ENCODE results near the gene STBD1. TPM values are rescaled to one million over a fixed set of nuclear protein-coding genes. Genes with fewer than 3 reads are reported as not detected.

The STBD1 gene
- total and polyA plus RNA-seq, 9 of the 15 experiments (the other 6 are each of a cell fraction or from before 2014, with no cell fraction given): 0.08 to 0.64 (median 0.27) TPM; not detected in 2

DNA sequence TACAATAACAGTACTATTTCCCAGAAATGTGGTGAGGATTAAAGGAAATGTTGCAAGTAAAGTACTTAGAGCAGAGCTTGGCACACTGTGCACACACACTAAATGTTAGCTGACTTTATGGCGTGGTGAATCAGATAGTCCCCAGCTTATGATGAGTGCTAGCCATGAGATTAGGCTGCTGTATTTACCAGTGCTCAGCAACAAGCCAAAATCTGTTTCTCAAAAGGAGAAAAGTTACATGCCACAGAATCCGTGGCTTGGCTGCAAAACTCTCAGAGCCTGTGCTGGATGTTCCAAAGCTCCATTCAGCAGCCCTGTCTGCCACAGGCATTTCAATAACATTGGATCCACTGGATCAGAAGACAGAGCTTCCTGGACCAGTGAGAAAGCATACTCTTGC, 12.8 kb upstream of the STBD1 start:
- peaks cover 0 to 11% of the 10 kb centered on the region in 2 experiments; a peak in 3 of 5 replicates for H3K4me1 ChIP-seq (replicated peaks in 1 of 2; ENCODE audit: control insufficient read depth in 2 of 2, insufficient read depth in 2 of 2, low read length in 2 of 2)
- POLR2A ChIA-PET: interaction anchor here (1.5 kb wide), 1 partner anchor 13 kb away, joined by 4 read pairs; no protein-coding TSS in a partner anchor
- peaks cover 13% of the 10 kb centered on the region for H3K9me3 ChIP-seq (replicated peaks; ENCODE audit: control insufficient read depth, insufficient read depth, low read depth, low read length)
- H3K36me3 ChIP-seq (ENCODE audit: control insufficient read depth, insufficient read depth, low read length): no peaks in the 10 kb centered on the region
- H3K79me2 ChIP-seq (ENCODE audit: control insufficient read depth, insufficient read depth, low read length): no peaks in the 10 kb centered on the region
- peak overlapping the region in 1 of 2 experiments; percentile 22; a peak in 1 of 4 replicates for H3K9ac ChIP-seq (ENCODE audit: insufficient read depth in 1 of 2, low read depth in 2 of 2, low read length in 2 of 2)
- no peaks in the 10 kb centered on the region for H3K27me3 ChIP-seq (ENCODE audit: control insufficient read depth in 2 of 2, insufficient read depth in 2 of 2, low read length in 2 of 2)
- intact Hi-C loops (cut with micrococcal nuclease) (no loop called here), in situ Hi-C loops (cut with MboI) (no loop called here)
- ATAC-seq: peak; percentile 29; the same call in 1 of the 3 replicates
- H3K4me2 ChIP-seq (ENCODE audit: insufficient read depth, low read length): no peak overlapping the region
- no peaks in the 10 kb centered on the region for H3K9me1 ChIP-seq (ENCODE audit: control insufficient read depth, insufficient read depth, low read length)
- CTCF ChIA-PET (ENCODE audit: low intra/inter-chr PET ratio): no interaction called here
- no peak overlapping the region for H3K4me3 ChIP-seq
- TF ChIP-seq, protein P1, sequence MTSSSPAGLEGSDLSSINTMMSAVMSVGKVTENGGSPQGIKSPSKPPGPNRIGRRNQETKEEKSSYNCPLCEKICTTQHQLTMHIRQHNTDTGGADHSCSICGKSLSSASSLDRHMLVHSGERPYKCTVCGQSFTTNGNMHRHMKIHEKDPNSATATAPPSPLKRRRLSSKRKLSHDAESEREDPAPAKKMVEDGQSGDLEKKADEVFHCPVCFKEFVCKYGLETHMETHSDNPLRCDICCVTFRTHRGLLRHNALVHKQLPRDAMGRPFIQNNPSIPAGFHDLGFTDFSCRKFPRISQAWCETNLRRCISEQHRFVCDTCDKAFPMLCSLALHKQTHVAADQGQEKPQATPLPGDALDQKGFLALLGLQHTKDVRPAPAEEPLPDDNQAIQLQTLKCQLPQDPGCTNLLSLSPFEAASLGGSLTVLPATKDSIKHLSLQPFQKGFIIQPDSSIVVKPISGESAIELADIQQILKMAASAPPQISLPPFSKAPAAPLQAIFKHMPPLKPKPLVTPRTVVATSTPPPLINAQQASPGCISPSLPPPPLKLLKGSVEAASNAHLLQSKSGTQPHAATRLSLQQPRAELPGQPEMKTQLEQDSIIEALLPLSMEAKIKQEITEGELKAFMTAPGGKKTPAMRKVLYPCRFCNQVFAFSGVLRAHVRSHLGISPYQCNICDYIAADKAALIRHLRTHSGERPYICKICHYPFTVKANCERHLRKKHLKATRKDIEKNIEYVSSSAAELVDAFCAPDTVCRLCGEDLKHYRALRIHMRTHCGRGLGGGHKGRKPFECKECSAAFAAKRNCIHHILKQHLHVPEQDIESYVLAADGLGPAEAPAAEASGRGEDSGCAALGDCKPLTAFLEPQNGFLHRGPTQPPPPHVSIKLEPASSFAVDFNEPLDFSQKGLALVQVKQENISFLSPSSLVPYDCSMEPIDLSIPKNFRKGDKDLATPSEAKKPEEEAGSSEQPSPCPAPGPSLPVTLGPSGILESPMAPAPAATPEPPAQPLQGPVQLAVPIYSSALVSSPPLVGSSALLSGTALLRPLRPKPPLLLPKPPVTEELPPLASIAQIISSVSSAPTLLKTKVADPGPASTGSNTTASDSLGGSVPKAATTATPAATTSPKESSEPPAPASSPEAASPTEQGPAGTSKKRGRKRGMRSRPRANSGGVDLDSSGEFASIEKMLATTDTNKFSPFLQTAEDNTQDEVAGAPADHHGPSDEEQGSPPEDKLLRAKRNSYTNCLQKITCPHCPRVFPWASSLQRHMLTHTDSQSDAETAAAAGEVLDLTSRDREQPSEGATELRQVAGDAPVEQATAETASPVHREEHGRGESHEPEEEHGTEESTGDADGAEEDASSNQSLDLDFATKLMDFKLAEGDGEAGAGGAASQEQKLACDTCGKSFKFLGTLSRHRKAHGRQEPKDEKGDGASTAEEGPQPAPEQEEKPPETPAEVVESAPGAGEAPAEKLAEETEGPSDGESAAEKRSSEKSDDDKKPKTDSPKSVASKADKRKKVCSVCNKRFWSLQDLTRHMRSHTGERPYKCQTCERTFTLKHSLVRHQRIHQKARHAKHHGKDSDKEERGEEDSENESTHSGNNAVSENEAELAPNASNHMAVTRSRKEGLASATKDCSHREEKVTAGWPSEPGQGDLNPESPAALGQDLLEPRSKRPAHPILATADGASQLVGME (CRISPR knock-in tag; IDR thresholded peaks at IDR 0.05): no peak
- no peak for TF ChIP-seq GTF2E2 (tag; IDR thresholded peaks at IDR 0.05)
- no peak overlapping the region for H3K27ac ChIP-seq (ENCODE audit: extremely low read depth, low read depth, low read length)
- no peak for FAIRE-seq
- BruUV-seq (replicated peaks): no TSS peak
- peak overlapping the region; percentile 42 for H2AFZ ChIP-seq (ENCODE audit: low read depth, low read length)
- WGBS (ENCODE audit: insufficient coverage, low coverage, missing lambda C conversion rate): 0% methylated on average over 2 of the region's 2 CpGs
- no peak for DNase-seq (ENCODE audit: extremely low read depth in 1 of 4, low spot score in 3 of 4)
- no peaks in the 10 kb centered on the region for H4K20me1 ChIP-seq (replicated peaks; ENCODE audit: control insufficient read depth, insufficient read depth, low read length)
